ENCODE data around the gene TMC5. TPM values are rescaled to one million over a fixed set of nuclear protein-coding genes. Genes with fewer than 3 reads are reported as not detected.

TMC5 gene
- total and polyA plus RNA-seq, 2 donors from 2014 or later = 1.0 to 6.6 TPM

GRCh38 chr16:19375561-19376158 is 42.0 kb upstream of the TMC5 start:
- DNase-seq (peak in 4 of 5 donors; percentile 35 to 71 (median 51)), FAIRE-seq (no peak)
- no peak overlapping the region for H3K9ac ChIP-seq (ENCODE audit: low read length in 3 of 3)
- intact Hi-C loops (cut with DNase I) = loop anchor here (10.0 kb wide), 1 partner anchor 201 kb away; no protein-coding TSS in a partner anchor
- no peaks in the 10 kb centered on the region for H3K36me3 ChIP-seq (ENCODE audit: control insufficient read depth in 2 of 3, insufficient read depth in 3 of 3, low read length in 3 of 3)
- H3K27me3 ChIP-seq (ENCODE audit: control insufficient read depth, insufficient read depth, low read length) = no peaks in the 10 kb centered on the region
- no peak overlapping the region for H3K27ac ChIP-seq (ENCODE audit: low read depth in 2 of 2, low read length in 2 of 2)
- peak; percentile 74 for TF ChIP-seq CTCF (IDR thresholded peaks at IDR 0.05; ENCODE audit: borderline replicate concordance, extremely low read depth, insufficient read depth)
- no peak overlapping the region for H3K4me3 ChIP-seq (ENCODE audit: low read length in 3 of 3)
- no peaks in the 10 kb centered on the region for H3K4me1 ChIP-seq (ENCODE audit: control insufficient read depth in 2 of 3, insufficient read depth in 2 of 3, low read depth in 1 of 3, low read length in 3 of 3)
- no peaks in the 10 kb centered on the region for H3K9me3 ChIP-seq (ENCODE audit: control insufficient read depth in 2 of 3, insufficient read depth in 1 of 3, low read length in 3 of 3)

- Histone ChIP-seq H3K4me3 (ENCODE audit: low read length in 3 of 3) (no peak overlapping the region), H3K4me1 (ENCODE audit: control insufficient read depth in 2 of 3, insufficient read depth in 2 of 3, low read depth in 1 of 3, low read length in 3 of 3) (no peaks in the 10 kb centered on the region), H3K27me3 (ENCODE audit: control insufficient read depth, insufficient read depth, low read length) (no peaks in the 10 kb centered on the region), H3K9ac (ENCODE audit: low read length in 3 of 3) (no peak overlapping the region), H3K27ac (ENCODE audit: low read depth in 2 of 2, low read length in 2 of 2) (no peak overlapping the region), H3K9me3 (ENCODE audit: control insufficient read depth in 2 of 3, insufficient read depth in 1 of 3, low read length in 3 of 3) (no peaks in the 10 kb centered on the region), H3K36me3 (ENCODE audit: control insufficient read depth in 2 of 3, insufficient read depth in 3 of 3, low read length in 3 of 3) (no peaks in the 10 kb centered on the region)
- FAIRE-seq (no peak), DNase-seq (no peak)
- intact Hi-C loops (cut with DNase I) = loop anchor here (10.0 kb wide), 1 partner anchor 203 kb away; no protein-coding TSS in a partner anchor
- no peak for TF ChIP-seq CTCF (IDR thresholded peaks at IDR 0.05; ENCODE audit: borderline replicate concordance, extremely low read depth, insufficient read depth)
Observed at GRCh38 chr16:19377864-19378263, 39.8 kb upstream of the TMC5 start.

- no peak for TF ChIP-seq CTCF (IDR thresholded peaks at IDR 0.05; ENCODE audit: borderline replicate concordance, extremely low read depth, insufficient read depth)
- Histone ChIP-seq H3K27ac (ENCODE audit: low read depth in 2 of 2, low read length in 2 of 2) (no peak overlapping the region), H3K27me3 (ENCODE audit: control insufficient read depth, insufficient read depth, low read length) (no peaks in the 10 kb centered on the region), H3K9me3 (ENCODE audit: control insufficient read depth in 2 of 3, insufficient read depth in 1 of 3, low read length in 3 of 3) (no peaks in the 10 kb centered on the region), H3K4me1 (ENCODE audit: control insufficient read depth in 2 of 3, insufficient read depth in 2 of 3, low read depth in 1 of 3, low read length in 3 of 3) (no peaks in the 10 kb centered on the region), H3K4me3 (ENCODE audit: low read length in 3 of 3) (no peak overlapping the region), H3K9ac (ENCODE audit: low read length in 3 of 3) (no peak overlapping the region), H3K36me3 (ENCODE audit: control insufficient read depth in 2 of 3, insufficient read depth in 3 of 3, low read length in 3 of 3) (no peaks in the 10 kb centered on the region)
- DNase-seq = no peak
- intact Hi-C loops (cut with DNase I) = loop anchor here (10.0 kb wide), 1 partner anchor 204 kb away; no protein-coding TSS in a partner anchor
- FAIRE-seq = no peak
Observed at GRCh38 chr16:19378511-19378910, 39.2 kb upstream of the TMC5 start.

Measured in kidney (tissue), 14 donors.